Panc1 (cell line): Measurements from ENCODE around the gene CWC25. TPM values are rescaled to one million over a fixed set of nuclear protein-coding genes. Genes with fewer than 3 reads are reported as not detected.
A peak's percentile ranks its signal among the peaks of the same experiment; 100 is the strongest.

Source experiments
- ATAC-seq: fragments of 200-7000 bp; cut with Tn5 transposase; 2 replicates; pipeline ENCODE4 v1.9.1; 2020; ENCODE audit warnings: mild to moderate bottlenecking, moderate library complexity
- BruUV-seq: library from RNA; stranded (reverse); fragments of 400-500 nt; replicated peaks from 2 replicates; lab custom pipeline; 2021; lab: Mats Ljungman, UMichigan
- CTCF ChIA-PET: fragments of 300-600 bp; sonication (Branson Sonifier 250); formaldehyde crosslinking; loops from one replicate; lab custom pipeline; 2022; ENCODE audit warnings: antibody characterized with exemption; lab: Charles Lee
- POLR2A ChIA-PET: fragments of 300-600 bp; sonication (Branson Sonifier 250); formaldehyde crosslinking; loops from one replicate; lab custom pipeline; 2022; ENCODE audit warnings: antibody characterized with exemption; lab: Charles Lee
- DNase-seq: peaks from one replicate; pipeline ENCODE4 v3.0.0-alpha.2; 2010; ENCODE audit warnings: low read depth, low spot score
- H3K27ac ChIP-seq: 2 replicates; pipeline ENCODE4 v1.5.1; 2011; ENCODE audit warnings: mild to moderate bottlenecking, low read length, inconsistent platforms
- H3K27me3 ChIP-seq: fragments of 200-500 bp; sonication (Bioruptor generic); 2 replicates; pipeline ENCODE4 v1.6.0; 2014; ENCODE audit warnings: low read length, inconsistent platforms; ENCODE audit not compliant: control insufficient read depth, insufficient read depth
- H3K36me3 ChIP-seq: fragments of 200-500 bp; sonication (Bioruptor generic); 2 replicates; pipeline ENCODE4 v1.5.1; 2014; ENCODE audit warnings: inconsistent platforms, mild to moderate bottlenecking, low read length, moderate library complexity; ENCODE audit not compliant: control insufficient read depth, insufficient read depth
- H3K4me1 ChIP-seq: 2 replicates; pipeline ENCODE4 v1.5.1; 2011; ENCODE audit warnings: inconsistent platforms, mild to moderate bottlenecking, low read length, moderate library complexity; ENCODE audit not compliant: control insufficient read depth, insufficient read depth
- H3K4me3 ChIP-seq, 2 experiments: 2 replicates each; pipeline ENCODE4 v1.5.1; 2011 to 2012; ENCODE audit warnings: low read depth in 2 of 2, low read length in 2 of 2, mild to moderate bottlenecking in 2 of 2, inconsistent platforms in 1 of 2, moderate library complexity in 1 of 2
- H3K9me3 ChIP-seq: fragments of 200-500 bp; sonication (Bioruptor generic); 2 replicates; pipeline ENCODE4 v1.5.1; 2014; ENCODE audit warnings: low read depth, mild to moderate bottlenecking, inconsistent platforms, low read length, moderate library complexity; ENCODE audit not compliant: control insufficient read depth, insufficient read depth
- POLR2AphosphoS5 ChIP-seq: IDR thresholded peaks from 2 replicates; pipeline ENCODE4 v1.6.1; 2012; ENCODE audit warnings: mild to moderate bottlenecking, low read depth, low read length, moderate library complexity
- SIN3A ChIP-seq: IDR thresholded peaks from 2 replicates; pipeline ENCODE4 v1.6.1; 2012; ENCODE audit warnings: low read depth, mild to moderate bottlenecking, low read length, moderate library complexity, borderline replicate concordance; ENCODE audit not compliant: insufficient read depth
- TCF7L2 ChIP-seq: IDR thresholded peaks from 2 replicates; pipeline ENCODE4 v1.6.1; 2011; ENCODE audit warnings: mild to moderate bottlenecking, low read depth, low read length, inconsistent platforms
- in situ Hi-C: cut with HindIII; loops from 2 replicates; pipeline ENCODE4 v1.10.0; 2016; ENCODE audit warnings: low sequenced_read_pairs, low pct_unique_long_range_greater_than_20kb
- intact Hi-C: fragments of 100-400 bp; cut with micrococcal nuclease; formaldehyde crosslinking; loops from one replicate; pipeline ENCODE4 v1.10.0; 2022; ENCODE audit not compliant: unreplicated experiment
- total RNA-seq: library from RNA; stranded (reverse); gene quantifications from one replicate; pipeline ENCODE4 v1.2.1, GENCODE V29; 2021; ENCODE audit not compliant: unreplicated experiment
- TF ChIP-seq, protein P1 (sequence below): fragments of 450-650 bp; IDR thresholded peaks from 2 replicates; pipeline ENCODE4 v1.5.1; 2017; ENCODE audit warnings: mild to moderate bottlenecking
- TF ChIP-seq, protein P2 (sequence below), 2 experiments: IDR thresholded peaks; 2 replicates each; pipeline ENCODE4 v1.6.1; 2011 to 2012; ENCODE audit warnings: low read depth in 2 of 2, control low read depth in 1 of 2, low read length in 1 of 2, mild to moderate bottlenecking in 1 of 2, moderate library complexity in 1 of 2; ENCODE audit not compliant: insufficient read depth in 1 of 2

Gene CWC25
- total RNA-seq, 1 experiment from 2014 or later, result 13.6 TPM

DNA sequence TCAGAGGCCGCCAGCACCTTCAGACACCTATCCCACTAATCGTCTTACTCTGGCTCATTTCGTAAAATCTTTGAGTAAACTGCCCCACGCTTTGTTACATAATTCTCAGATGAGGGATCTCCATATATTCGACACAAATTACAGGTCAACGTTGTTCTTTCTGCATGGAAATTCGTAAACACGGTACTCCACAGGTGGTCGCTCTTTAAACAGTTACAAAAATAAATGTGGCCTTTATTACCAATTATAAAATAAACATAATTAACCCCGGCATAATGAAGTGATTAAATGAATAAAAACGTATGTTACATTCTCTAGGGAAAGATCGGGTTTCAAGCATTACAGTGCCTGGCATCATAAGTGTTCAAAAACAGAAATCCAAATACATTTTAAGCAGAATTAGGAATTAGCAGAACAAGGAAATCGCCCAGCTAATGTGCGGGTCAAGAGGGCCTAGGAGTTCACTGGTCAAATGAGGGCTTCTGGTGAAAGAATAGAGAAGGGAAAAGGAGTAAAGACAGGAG lies 24.8 kb downstream of the CWC25 start:
- ATAC-seq, result no peak
- intact Hi-C loops, result no loop called here

DNA sequence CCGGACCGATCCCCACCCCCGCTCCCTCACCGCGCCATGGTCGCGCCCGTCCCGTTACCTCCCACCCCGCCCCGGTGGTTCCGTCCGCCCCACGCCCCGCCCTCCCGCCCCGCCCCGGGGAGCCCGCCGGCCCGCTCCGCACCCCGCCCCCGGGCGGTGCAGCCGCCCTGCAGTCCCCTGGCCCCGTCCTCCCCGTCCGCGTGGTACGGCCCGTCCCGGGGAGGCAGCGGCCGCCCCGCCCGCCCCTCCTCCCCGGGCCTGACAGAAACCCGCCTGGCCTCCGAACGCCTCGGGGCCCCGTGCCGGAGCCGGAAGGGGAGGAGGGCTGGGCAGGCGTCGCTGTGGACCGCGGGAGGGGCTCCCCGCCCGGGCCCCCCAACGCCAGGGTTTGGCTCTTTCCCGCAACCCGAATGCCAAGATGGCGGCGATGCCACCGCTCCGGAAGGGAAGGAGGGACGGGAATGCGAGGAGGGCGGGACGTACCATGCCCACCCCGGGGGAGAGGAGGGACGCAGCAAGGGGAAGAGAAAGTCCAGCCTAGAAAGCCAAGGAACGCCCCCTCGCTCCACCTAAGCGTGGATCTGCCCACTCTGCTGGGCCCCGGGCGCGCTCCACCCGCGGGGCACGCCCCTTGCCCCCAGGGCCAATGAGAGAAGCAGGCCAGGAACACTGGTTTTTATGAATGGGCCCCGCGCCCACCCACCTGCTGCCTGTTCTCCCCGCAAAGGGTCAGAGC lies 25.5 kb downstream of the CWC25 start, which contains the start of gene PIP4K2B:
Gene PIP4K2B, minus strand, starts transcription at position 56 of the 736 bp plus-strand sequence. CDS start 132 bp downstream, outside the sequence.
- Histone ChIP-seq H3K9me3 (no peaks in the 10 kb centered on the region), H3K36me3 (peaks cover 9% of the 10 kb centered on the region), H3K27ac (peak within 1 kb of the TSS; percentile 86), H3K4me1 (peaks cover 17% of the 10 kb centered on the region), H3K27me3 (no peaks in the 10 kb centered on the region), H3K4me3 (peak within 1 kb of the TSS; percentile 70 to 78)
- in situ Hi-C loops, result no loop called here
- peak; percentile 52 for DNase-seq
- POLR2A ChIA-PET, result no interaction called here
- TF ChIP-seq, protein P1, sequence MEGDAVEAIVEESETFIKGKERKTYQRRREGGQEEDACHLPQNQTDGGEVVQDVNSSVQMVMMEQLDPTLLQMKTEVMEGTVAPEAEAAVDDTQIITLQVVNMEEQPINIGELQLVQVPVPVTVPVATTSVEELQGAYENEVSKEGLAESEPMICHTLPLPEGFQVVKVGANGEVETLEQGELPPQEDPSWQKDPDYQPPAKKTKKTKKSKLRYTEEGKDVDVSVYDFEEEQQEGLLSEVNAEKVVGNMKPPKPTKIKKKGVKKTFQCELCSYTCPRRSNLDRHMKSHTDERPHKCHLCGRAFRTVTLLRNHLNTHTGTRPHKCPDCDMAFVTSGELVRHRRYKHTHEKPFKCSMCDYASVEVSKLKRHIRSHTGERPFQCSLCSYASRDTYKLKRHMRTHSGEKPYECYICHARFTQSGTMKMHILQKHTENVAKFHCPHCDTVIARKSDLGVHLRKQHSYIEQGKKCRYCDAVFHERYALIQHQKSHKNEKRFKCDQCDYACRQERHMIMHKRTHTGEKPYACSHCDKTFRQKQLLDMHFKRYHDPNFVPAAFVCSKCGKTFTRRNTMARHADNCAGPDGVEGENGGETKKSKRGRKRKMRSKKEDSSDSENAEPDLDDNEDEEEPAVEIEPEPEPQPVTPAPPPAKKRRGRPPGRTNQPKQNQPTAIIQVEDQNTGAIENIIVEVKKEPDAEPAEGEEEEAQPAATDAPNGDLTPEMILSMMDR, result no peak
- peak; percentile 82 for TF ChIP-seq POLR2AphosphoS5
- TF ChIP-seq TCF7L2, result no peak
- 0 out of 2 replicates have a peak, but pooled peaks have one; percentile 13 for TF ChIP-seq SIN3A
- TF ChIP-seq, protein P2, sequence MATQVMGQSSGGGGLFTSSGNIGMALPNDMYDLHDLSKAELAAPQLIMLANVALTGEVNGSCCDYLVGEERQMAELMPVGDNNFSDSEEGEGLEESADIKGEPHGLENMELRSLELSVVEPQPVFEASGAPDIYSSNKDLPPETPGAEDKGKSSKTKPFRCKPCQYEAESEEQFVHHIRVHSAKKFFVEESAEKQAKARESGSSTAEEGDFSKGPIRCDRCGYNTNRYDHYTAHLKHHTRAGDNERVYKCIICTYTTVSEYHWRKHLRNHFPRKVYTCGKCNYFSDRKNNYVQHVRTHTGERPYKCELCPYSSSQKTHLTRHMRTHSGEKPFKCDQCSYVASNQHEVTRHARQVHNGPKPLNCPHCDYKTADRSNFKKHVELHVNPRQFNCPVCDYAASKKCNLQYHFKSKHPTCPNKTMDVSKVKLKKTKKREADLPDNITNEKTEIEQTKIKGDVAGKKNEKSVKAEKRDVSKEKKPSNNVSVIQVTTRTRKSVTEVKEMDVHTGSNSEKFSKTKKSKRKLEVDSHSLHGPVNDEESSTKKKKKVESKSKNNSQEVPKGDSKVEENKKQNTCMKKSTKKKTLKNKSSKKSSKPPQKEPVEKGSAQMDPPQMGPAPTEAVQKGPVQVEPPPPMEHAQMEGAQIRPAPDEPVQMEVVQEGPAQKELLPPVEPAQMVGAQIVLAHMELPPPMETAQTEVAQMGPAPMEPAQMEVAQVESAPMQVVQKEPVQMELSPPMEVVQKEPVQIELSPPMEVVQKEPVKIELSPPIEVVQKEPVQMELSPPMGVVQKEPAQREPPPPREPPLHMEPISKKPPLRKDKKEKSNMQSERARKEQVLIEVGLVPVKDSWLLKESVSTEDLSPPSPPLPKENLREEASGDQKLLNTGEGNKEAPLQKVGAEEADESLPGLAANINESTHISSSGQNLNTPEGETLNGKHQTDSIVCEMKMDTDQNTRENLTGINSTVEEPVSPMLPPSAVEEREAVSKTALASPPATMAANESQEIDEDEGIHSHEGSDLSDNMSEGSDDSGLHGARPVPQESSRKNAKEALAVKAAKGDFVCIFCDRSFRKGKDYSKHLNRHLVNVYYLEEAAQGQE (IDR thresholded peaks at IDR 0.05; ENCODE audit: insufficient read depth in 1 of 2, low read depth in 2 of 2, low read length in 1 of 2), result no peak
- peak; percentile 97 for ATAC-seq
- no TSS peak for BruUV-seq
- CTCF ChIA-PET, result interaction anchor here (0.6 kb wide), 1 partner anchor 65 kb away, joined by 4 read pairs; no protein-coding TSS in a partner anchor
- intact Hi-C loops, result no loop called here

More for the DNA sequence above, 24.8 kb downstream of the CWC25 start:
- CTCF ChIA-PET, result interaction anchor here (0.6 kb wide), 1 partner anchor 65 kb away, joined by 4 read pairs; no protein-coding TSS in a partner anchor
- no TSS peak for BruUV-seq
- peaks cover 9% of the 10 kb centered on the region for H3K36me3 ChIP-seq
- TF ChIP-seq, protein P1, result no peak
- TF ChIP-seq, protein P2 (IDR thresholded peaks at IDR 0.05; ENCODE audit: insufficient read depth in 1 of 2, low read depth in 2 of 2, low read length in 1 of 2), result no peak
- no peak for TF ChIP-seq POLR2AphosphoS5
- TF ChIP-seq SIN3A, result no peak
- no peak for TF ChIP-seq TCF7L2
- H3K9me3 ChIP-seq, result no peaks in the 10 kb centered on the region
- in situ Hi-C loops, result no loop called here
- H3K4me3 ChIP-seq, result peak overlapping the region; percentile 57 to 58
- H3K4me1 ChIP-seq, result peaks cover 17% of the 10 kb centered on the region
- DNase-seq, result no peak
- no peaks in the 10 kb centered on the region for H3K27me3 ChIP-seq
- H3K27ac ChIP-seq, result peak overlapping the region; percentile 84
- POLR2A ChIA-PET, result no interaction called here
